NCI-H1048 (cell line): Measurements from ENCODE around the gene SOCS6.
"Not testable (repeated sequence)": the region's sequence is repeated elsewhere in the genome, so short reads cannot be mapped to it uniquely, and the experiment has no call there.

Source experiments
- DNase-seq: peaks from one replicate; lab custom pipeline; 2025; lab: John Stamatoyannopoulos, UW

Gene SOCS6, protein sequence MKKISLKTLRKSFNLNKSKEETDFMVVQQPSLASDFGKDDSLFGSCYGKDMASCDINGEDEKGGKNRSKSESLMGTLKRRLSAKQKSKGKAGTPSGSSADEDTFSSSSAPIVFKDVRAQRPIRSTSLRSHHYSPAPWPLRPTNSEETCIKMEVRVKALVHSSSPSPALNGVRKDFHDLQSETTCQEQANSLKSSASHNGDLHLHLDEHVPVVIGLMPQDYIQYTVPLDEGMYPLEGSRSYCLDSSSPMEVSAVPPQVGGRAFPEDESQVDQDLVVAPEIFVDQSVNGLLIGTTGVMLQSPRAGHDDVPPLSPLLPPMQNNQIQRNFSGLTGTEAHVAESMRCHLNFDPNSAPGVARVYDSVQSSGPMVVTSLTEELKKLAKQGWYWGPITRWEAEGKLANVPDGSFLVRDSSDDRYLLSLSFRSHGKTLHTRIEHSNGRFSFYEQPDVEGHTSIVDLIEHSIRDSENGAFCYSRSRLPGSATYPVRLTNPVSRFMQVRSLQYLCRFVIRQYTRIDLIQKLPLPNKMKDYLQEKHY

GRCh38 chr18:70288851-70289328 is at the start of gene SOCS6:
Gene SOCS6 (plus strand): TSS chr18:70289045. CDS start chr18:70324669, 35,624 bp downstream.
- DNase-seq, result no peak

GRCh38 chr18:70243131-70243929 is 45.5 kb upstream of the SOCS6 start:
- DNase-seq, result no peak

DNA sequence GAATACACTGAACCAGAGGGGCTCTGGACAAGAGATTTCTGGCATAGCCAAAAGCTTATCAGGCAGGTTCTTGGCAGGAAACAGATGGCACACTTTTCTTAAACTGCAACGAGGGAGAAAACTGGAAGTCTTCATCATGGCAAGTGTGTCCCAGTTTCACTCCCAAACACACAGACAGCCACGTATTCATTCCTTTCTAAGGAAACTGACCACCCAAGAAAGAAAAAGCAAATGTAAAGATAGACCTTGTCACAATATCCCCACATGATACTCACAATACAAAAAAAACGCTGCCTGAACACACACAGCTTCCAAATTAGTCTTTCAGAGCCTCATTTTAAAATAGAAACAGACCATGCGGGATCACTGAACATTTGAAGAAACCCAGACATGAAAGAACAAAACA is 42.8 kb upstream of the SOCS6 start:
- no peak for DNase-seq

DNA sequence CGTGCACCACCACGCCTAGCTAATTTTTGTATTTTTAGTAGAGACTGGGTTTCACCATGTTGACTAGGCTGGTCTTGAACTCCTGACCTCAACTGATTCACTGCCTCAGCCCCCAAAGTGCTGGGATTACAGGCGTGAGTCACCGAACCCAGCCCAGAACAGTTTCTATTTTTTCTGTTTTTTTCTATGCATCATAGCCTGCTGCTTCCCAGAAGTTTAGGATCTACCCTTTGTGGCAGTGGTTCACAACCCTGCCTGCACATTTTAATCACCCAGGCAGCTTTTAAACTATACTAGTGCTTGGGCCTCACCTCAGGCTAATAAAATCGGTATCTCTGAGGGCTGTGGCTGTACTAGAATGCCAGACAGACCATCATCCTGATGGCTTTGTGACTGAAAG is 39.7 kb upstream of the SOCS6 start:
- DNase-seq, result no peak

GRCh38 chr18:70249861-70250260 is 39.0 kb upstream of the SOCS6 start:
- DNase-seq, result not testable (repeated sequence)

DNA sequence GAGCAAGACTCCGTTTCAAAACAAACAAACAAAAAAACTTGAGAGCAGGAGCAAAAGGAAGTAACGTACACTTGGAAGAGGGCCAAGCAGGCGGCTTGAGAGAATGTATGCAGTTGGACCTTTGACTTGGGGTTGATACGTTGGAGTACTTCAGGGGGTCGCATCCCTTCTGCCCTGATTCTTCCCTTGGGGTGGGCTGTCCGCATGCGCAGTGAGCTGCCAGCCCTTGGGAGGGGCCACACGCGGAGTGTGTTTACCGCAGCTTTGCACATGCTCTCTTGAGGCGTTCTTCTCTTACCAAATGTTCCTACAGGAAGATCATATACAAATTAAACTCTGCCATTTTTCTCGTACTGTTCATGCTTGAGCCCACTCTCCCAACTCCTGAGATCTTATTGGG is 38.1 kb upstream of the SOCS6 start:
- no peak for DNase-seq

- DNase-seq, result no peak
Measured at GRCh38 chr18:70256184-70256583, 32.7 kb upstream of the SOCS6 start.

DNA sequence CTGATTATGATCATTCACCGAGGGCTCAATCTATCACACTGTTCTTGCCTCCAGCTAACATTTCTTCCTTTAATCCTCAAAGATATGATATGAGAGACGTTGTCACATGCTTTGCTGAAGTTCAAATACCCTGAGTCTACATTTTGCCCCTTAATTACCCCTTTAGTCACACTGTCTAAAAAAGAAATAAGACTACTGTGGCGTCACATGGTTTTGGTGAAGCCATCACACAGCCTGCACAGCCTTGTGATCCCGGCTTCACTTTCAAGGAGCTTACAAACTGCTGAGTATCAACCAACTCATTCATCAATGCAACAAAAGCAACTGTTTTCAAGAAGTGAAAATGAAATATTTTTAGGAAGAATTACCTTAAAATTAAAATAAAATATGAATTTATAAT is 31.9 kb upstream of the SOCS6 start:
- DNase-seq, result no peak

DNA sequence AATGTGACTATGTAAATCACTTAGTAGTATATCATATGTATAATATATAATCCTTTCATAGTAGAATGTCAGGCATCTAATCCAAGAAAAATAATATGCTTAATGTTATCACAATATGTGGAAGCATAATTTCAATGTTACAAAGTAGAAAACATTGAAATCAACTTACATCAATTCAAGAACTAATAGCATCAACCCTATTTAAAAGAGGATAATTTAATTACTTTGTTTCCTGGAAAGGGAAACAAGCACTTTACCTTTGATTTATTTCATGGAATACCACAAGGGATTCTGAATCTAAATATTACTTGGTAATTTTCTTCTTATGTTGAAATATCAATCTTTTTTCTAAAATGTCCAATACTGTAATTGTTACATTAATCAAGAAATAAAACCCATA is 30.6 kb upstream of the SOCS6 start:
- DNase-seq, result no peak

- DNase-seq, result no peak
Measured at GRCh38 chr18:70260683-70261082, 28.2 kb upstream of the SOCS6 start.

DNA sequence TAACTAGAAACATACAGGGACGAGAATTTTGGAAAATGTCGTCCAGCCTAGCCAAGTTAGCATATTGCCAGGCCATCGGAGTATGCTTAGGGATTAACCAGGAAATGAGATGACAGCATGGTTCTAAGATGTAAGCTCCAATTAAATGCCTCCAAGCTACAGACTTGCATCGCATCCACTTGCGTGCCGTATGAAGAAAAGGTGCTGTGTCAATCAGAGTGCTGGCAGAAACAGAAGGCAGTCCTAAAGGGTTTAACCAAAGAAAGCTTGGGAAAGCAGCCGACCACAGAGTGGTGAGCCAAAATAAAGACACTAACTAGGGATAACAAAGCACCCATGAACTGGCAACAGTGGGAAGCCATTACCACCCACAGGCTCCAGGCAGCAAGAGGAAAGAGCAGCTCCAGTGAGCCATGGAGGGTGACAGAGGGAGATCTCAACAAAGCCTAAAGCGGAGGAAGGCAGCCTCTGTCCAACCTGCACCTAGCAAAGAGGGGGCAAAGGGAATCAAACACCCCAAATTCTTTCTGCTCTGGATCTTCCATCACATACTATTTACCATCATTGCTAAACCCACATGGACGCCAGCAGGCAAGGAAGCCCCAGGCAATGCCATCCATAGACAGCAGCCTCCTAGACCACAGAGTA is 27.6 kb upstream of the SOCS6 start:
- DNase-seq, result no peak

- no peak for DNase-seq
Measured at GRCh38 chr18:70263336-70263735, 25.5 kb upstream of the SOCS6 start.

DNA sequence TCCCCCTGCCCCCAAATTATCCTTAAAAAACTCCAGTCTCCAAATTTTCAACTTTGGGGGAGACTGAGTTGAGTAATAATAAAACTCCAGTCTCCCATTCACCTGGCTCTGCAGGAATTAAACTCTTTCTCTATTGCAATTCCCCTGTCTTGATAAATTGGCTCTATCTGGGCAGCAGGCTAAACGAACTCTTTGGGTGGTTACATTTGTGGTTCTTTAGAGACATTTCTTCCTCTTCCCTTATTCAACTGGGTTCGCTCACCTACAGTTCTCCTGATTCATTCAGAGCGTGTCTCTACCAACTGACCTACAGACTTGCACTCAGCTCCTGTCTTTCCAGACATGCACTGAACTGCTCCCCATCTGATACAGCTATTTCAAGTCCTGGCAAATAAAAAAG is 17.1 kb upstream of the SOCS6 start:
- DNase-seq, result no peak

DNA sequence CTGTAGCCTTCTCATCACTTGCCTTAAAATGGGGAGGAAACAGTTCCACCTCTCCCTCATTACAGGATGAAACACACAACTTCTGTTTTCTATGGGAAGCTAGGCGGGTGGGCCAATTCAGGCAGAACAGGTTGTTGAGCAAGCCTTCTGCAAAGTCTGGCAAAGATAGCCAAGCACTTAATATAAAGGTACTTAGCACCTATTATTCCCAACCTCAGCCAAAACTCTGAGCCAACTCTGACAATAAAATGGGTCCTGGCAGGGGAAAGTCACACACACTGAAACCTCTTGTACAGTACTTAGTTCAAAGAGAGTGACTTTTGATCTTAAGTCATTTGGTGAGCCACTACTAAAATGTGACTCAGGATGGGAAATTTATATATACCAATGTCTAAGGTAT is 15.8 kb upstream of the SOCS6 start:
- DNase-seq, result no peak

GRCh38 chr18:70276416-70277191 is 12.2 kb upstream of the SOCS6 start:
- DNase-seq, result no peak

DNA sequence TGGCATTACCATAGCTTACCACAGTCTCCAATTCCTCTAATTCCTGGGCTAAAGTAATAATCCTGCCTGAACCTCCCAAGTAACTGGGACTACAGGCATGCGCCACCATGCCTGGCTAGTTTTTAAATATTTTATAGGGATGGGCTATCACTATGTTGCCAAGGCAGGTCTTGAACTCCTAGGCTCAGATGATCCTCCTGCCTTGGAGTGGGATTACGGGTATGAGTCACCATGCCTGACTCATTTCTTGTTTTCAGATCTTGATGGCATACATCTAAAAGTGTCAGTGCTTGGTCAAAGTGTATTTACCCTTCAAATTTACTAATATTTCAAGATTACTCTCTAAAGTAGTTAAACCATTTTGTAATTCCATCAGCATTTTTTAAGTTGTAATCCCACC is 9.4 kb upstream of the SOCS6 start:
- DNase-seq, result no peak

GRCh38 chr18:70280007-70280925 is 8.6 kb upstream of the SOCS6 start:
- no peak for DNase-seq

GRCh38 chr18:70284976-70285620 is 3.7 kb upstream of the SOCS6 start:
- DNase-seq, result no peak

- no peak for DNase-seq
Measured at GRCh38 chr18:70287731-70288130, 1.1 kb upstream of the SOCS6 start.
